K562 (cell line): Measurements from ENCODE around the gene CSNK1D. TPM values are rescaled to one million over a fixed set of nuclear protein-coding genes. Genes with fewer than 3 reads are reported as not detected.

ENCODE experiments used
- ATAC-seq: fragments of 200-7000 bp; cut with Tn5 transposase; 3 replicates; pipeline ENCODE4 v1.9.1; 2020; ENCODE audit warnings: moderate library complexity
- BruUV-seq: library from RNA; stranded (reverse); fragments of 400-500 nt; replicated peaks from 2 replicates; lab custom pipeline; 2021; lab: Mats Ljungman, UMichigan
- CTCF ChIA-PET: fragments of 300-600 bp; formaldehyde crosslinking; extraction: SDS; loops from one replicate; lab custom pipeline; 2021; ENCODE audit warnings: low intra/inter-chr PET ratio; lab: Yijun Ruan, JAX
- POLR2A ChIA-PET: fragments of 300-600, 350-650 bp; sonication (Branson Sonifier 250); formaldehyde crosslinking; extraction: SDS; loops from one replicate; lab custom pipeline; 2021; ENCODE audit warnings: antibody characterized with exemption, inconsistent platforms; lab: Yijun Ruan, JAX
- DNase-seq, 4 experiments: peaks; one replicate each; pipeline versions ENCODE4 v3.0.0 to v3.0.0-alpha.2; 2011 to 2018; ENCODE audit warnings: low spot score in 3 of 4, mixed read lengths in 3 of 4; ENCODE audit errors: extremely low read depth in 1 of 4
- FAIRE-seq: peaks from 2 replicates; lab custom pipeline; 2011; peaks lifted over from hg19 to GRCh38; lab: Jason Lieb, UNC
- H2AFZ ChIP-seq: 2 replicates; pipeline ENCODE4 v1.6.0; 2011; ENCODE audit warnings: low read depth, low read length, control low read depth, inconsistent platforms
- H3K27ac ChIP-seq: fragments of 200-600 bp; 3 replicates; pipeline ENCODE4 v1.8.0; 2011; ENCODE audit warnings: low read depth, mild to moderate bottlenecking, control low read depth, inconsistent platforms, low read length, moderate library complexity, mixed read lengths; ENCODE audit errors: extremely low read depth
- H3K27me3 ChIP-seq, 2 experiments: fragments of 300-600 bp in 1 of 2; 2 replicates in 1 of 2; 3 replicates in 1 of 2; pipeline versions ENCODE4 v1.6.0 to v1.8.0; 2011; ENCODE audit warnings: inconsistent platforms in 2 of 2, low read length in 2 of 2, mild to moderate bottlenecking in 1 of 2, mixed read lengths in 1 of 2, moderate library complexity in 1 of 2; ENCODE audit not compliant: control insufficient read depth in 2 of 2, insufficient read depth in 2 of 2
- H3K36me3 ChIP-seq: fragments of 300-600 bp; 3 replicates; pipeline ENCODE4 v1.8.0; 2011; ENCODE audit warnings: mild to moderate bottlenecking, low read length, inconsistent platforms; ENCODE audit not compliant: control insufficient read depth, insufficient read depth
- H3K4me1 ChIP-seq, 2 experiments: fragments of 200-600 bp in 1 of 2; replicated peaks in 1 of 2; 2 replicates in 1 of 2; 3 replicates in 1 of 2; pipeline versions ENCODE4 v1.5.1 to v1.8.0; 2011; ENCODE audit warnings: inconsistent platforms in 2 of 2, low read length in 2 of 2, mild to moderate bottlenecking in 1 of 2, mixed read lengths in 1 of 2, moderate library complexity in 1 of 2; ENCODE audit not compliant: control insufficient read depth in 2 of 2, insufficient read depth in 2 of 2
- H3K4me2 ChIP-seq: 2 replicates; pipeline ENCODE4 v1.6.1; 2011; ENCODE audit warnings: low read length, control low read depth, inconsistent platforms, mixed read lengths; ENCODE audit not compliant: insufficient read depth
- H3K4me3 ChIP-seq: fragments of 200-600 bp; sonication (generic), shearing (Covaris generic); 2 replicates; pipeline ENCODE4 v1.5.1; 2016; ENCODE audit warnings: control low read depth, inconsistent platforms
- H3K79me2 ChIP-seq: fragments of 200-600 bp; 3 replicates; pipeline ENCODE4 v1.8.0; 2011; ENCODE audit warnings: low read length, inconsistent platforms; ENCODE audit not compliant: control insufficient read depth, insufficient read depth
- H3K9ac ChIP-seq, 2 experiments: 2 replicates each; pipeline versions ENCODE4 v1.6.0 to v1.6.1; 2011; ENCODE audit warnings: low read depth in 2 of 2, low read length in 2 of 2, control low read depth in 1 of 2, inconsistent platforms in 1 of 2, mild to moderate bottlenecking in 1 of 2, mixed read lengths in 1 of 2; ENCODE audit not compliant: insufficient read depth in 1 of 2
- H3K9me1 ChIP-seq: one replicate; pipeline ENCODE4 v1.6.0; 2011; ENCODE audit warnings: inconsistent platforms, mild to moderate bottlenecking, low read length, moderate library complexity; ENCODE audit not compliant: control insufficient read depth, insufficient read depth
- H3K9me3 ChIP-seq: replicated peaks from 2 replicates; pipeline ENCODE4 v1.5.1; 2011; ENCODE audit warnings: low read depth, low read length, inconsistent platforms; ENCODE audit not compliant: control insufficient read depth, insufficient read depth
- H4K20me1 ChIP-seq: replicated peaks from 2 replicates; pipeline ENCODE4 v1.6.1; 2011; ENCODE audit warnings: low read length, inconsistent platforms, mixed read lengths; ENCODE audit not compliant: control insufficient read depth, insufficient read depth
- C11orf30 ChIP-seq: fragments of 450-650 bp; IDR thresholded peaks from 2 replicates; pipeline ENCODE4 v1.6.1; 2016; ENCODE audit warnings: low read depth, mild to moderate bottlenecking
- CTBP1 ChIP-seq: fragments of 450-650 bp; IDR thresholded peaks from 2 replicates; pipeline ENCODE4 v1.6.1; 2016; ENCODE audit warnings: borderline replicate concordance
- ERF ChIP-seq: fragments of 450-650 bp; formaldehyde crosslinking; IDR thresholded peaks from 2 replicates; pipeline ENCODE4 v1.4.0; 2020; ENCODE audit warnings: mild to moderate bottlenecking, mixed read lengths
- FOS ChIP-seq: IDR thresholded peaks from 3 replicates; pipeline ENCODE4 v1.6.1; 2011; ENCODE audit not compliant: insufficient read length; ENCODE audit errors: extremely low read depth
- FOXA3 ChIP-seq, 2 experiments: fragments of 450-650 bp in 1 of 2; sonication (generic) in 1 of 2; formaldehyde crosslinking; IDR thresholded peaks in 1 of 2; conservative IDR thresholded peaks in 1 of 2; 2 replicates each; pipeline versions ENCODE4 v1.4.0 to v1.8.0; 2020 to 2022; ENCODE audit warnings: mild to moderate bottlenecking in 2 of 2, missing genetic modification reagents in 1 of 2
- GABPB1 ChIP-seq: sonication (generic); formaldehyde crosslinking; IDR thresholded peaks from 2 replicates; pipeline ENCODE4 v1.8.0; 2022; ENCODE audit warnings: mild to moderate bottlenecking, missing genetic modification reagents
- NUFIP1 ChIP-seq: fragments of 450-650 bp; IDR thresholded peaks from 2 replicates; pipeline ENCODE4 v1.6.1; 2018; ENCODE audit not compliant: partially characterized antibody
- PHF21A ChIP-seq: fragments of 450-650 bp; IDR thresholded peaks from 2 replicates; pipeline ENCODE4 v1.6.1; 2017; ENCODE audit warnings: low read depth, borderline replicate concordance
- PTRF ChIP-seq: fragments of 450-650 bp; IDR thresholded peaks from 2 replicates; pipeline ENCODE4 v1.6.1; 2016; ENCODE audit warnings: mild to moderate bottlenecking, missing genetic modification characterization, missing compliant biosample characterization
- RCOR1 ChIP-seq, 2 experiments: IDR thresholded peaks; 2 replicates each; pipeline ENCODE4 v1.6.1; 2012; ENCODE audit warnings: low read depth in 2 of 2, low read length in 2 of 2, borderline replicate concordance in 1 of 2, improper control_type of control experiment in 1 of 2
- SMAD4 ChIP-seq: fragments of 250-450 bp; sonication (Bioruptor Pico); conservative IDR thresholded peaks from 2 replicates; pipeline ENCODE4 v1.8.0; 2021; ENCODE audit warnings: inconsistent platforms, mild to moderate bottlenecking, moderate library complexity
- SMARCE1 ChIP-seq: fragments of 450-650 bp; IDR thresholded peaks from 2 replicates; pipeline ENCODE4 v1.7.1; 2016; ENCODE audit warnings: mild to moderate bottlenecking
- TBP ChIP-seq: optimal IDR thresholded peaks from 2 replicates; pipeline ENCODE3; 2011; ENCODE audit warnings: low read depth, low read length, improper control_type of control experiment
- TCF7L2 ChIP-seq: fragments of 150-350 bp; IDR thresholded peaks from 2 replicates; pipeline ENCODE4 v1.6.1; 2016; ENCODE audit warnings: low read depth, mild to moderate bottlenecking, low read length, moderate library complexity
- TEAD1 ChIP-seq, 2 experiments: fragments of 450-650 bp in 1 of 2; sonication (generic) in 1 of 2; formaldehyde crosslinking; IDR thresholded peaks; 2 replicates each; pipeline versions ENCODE4 v1.4.0 to v1.8.0; 2020 to 2022; ENCODE audit warnings: mild to moderate bottlenecking in 2 of 2, missing genetic modification reagents in 1 of 2
- ZBED1 ChIP-seq: IDR thresholded peaks from 2 replicates; pipeline ENCODE4 v1.6.1; 2014
- ZFX ChIP-seq: sonication (generic); formaldehyde crosslinking; IDR thresholded peaks from 2 replicates; pipeline ENCODE4 v1.8.0; 2022; ENCODE audit warnings: mild to moderate bottlenecking, missing genetic modification reagents, moderate library complexity
- WGBS: fragments of 100-300 bp; shearing (Covaris generic); methylation state at CpG from one replicate; pipeline ENCODE4 v1.1.6; 2016; ENCODE audit warnings: low coverage, mixed read lengths; ENCODE audit not compliant: insufficient coverage; ENCODE audit errors: missing lambda C conversion rate; 5-methylcytosine and 5-hydroxymethylcytosine counted together
- in situ Hi-C: fragments of 300-500 bp; cut with MboI; formaldehyde crosslinking; loops from 4 replicates; pipeline ENCODE4 v1.15.0; 2018; ENCODE audit warnings: inconsistent platforms, mixed read lengths
- intact Hi-C: fragments of 100-400 bp; cut with micrococcal nuclease; formaldehyde crosslinking; loops from 2 replicates; pipeline ENCODE4 v1.14.2; 2022
- polyA plus RNA-seq, 8 experiments: library from polyadenylated mRNA; depleted of rRNA in 4 of 8; stranded (reverse) in 5 of 8; unstranded in 3 of 8; fragments of >200 nt; fragmentation: Nextera tagmentation in 2 of 8; fragmentation: Illumina TruSeq in 1 of 8; extraction: Ambion mirVana in 2 of 8; extraction: Trizol in 1 of 8; gene quantifications; 2 replicates each; pipeline versions ENCODE4 v1.2.1 to v1.2.3, GENCODE V29; 2011 to 2014; ENCODE audit warnings: inconsistent platforms in 1 of 8, missing spikeins in 1 of 8
- total RNA-seq, 7 experiments: library from RNA; depleted of rRNA in 6 of 7; stranded (reverse); fragments of >200 nt in 6 of 7; fragmentation: Illumina TruSeq in 2 of 7; extraction: Trizol in 2 of 7; gene quantifications; 2 replicates each; pipeline versions ENCODE4 v1.2.1 to v1.2.3, GENCODE V29; 2011 to 2021; ENCODE audit warnings: low replicate concordance in 1 of 7
- TF ChIP-seq, protein P1 (sequence below): fragments of 450-650 bp; formaldehyde crosslinking; IDR thresholded peaks from 2 replicates; pipeline ENCODE4 v1.4.0; 2022; ENCODE audit warnings: missing genetic modification characterization
- TF ChIP-seq, protein P2 (sequence below): fragments of 250-450 bp; sonication (Bioruptor Pico); IDR thresholded peaks from 2 replicates; pipeline ENCODE4 v1.5.0; 2020; ENCODE audit warnings: mild to moderate bottlenecking

CSNK1D gene
- total and polyA plus RNA-seq, 9 of the 15 experiments (the other 6 are each of a cell fraction or from before 2014, with no cell fraction given): 6.5 to 133 (median 41.3) TPM

DNA sequence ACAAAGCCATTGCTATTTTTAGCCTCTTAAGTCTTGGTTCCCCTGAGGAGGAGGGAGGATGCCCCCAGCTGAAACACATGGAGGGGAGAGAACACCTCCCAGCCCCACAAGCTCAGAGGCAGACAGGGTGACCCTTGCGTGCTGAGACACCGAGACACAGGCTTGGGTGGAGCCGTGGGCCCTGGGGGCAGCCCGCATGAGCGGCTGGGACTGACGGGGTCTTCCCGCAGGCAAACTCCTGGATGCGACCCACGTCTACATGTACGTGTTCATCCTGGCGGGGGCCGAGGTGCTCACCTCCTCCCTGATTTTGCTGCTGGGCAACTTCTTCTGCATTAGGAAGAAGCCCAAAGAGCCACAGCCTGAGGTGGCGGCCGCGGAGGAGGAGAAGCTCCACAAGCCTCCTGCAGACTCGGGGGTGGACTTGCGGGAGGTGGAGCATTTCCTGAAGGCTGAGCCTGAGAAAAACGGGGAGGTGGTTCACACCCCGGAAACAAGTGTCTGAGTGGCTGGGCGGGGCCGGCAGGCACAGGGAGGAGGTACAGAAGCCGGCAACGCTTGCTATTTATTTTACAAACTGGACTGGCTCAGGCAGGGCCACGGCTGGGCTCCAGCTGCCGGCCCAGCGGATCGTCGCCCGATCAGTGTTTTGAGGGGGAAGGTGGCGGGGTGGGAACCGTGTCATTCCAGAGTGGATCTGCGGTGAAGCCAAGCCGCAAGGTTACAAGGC is 34.9 kb downstream of the CSNK1D start:
- peaks cover 66 to 98% of the 10 kb centered on the region in 2 experiments for H3K4me1 ChIP-seq
- peak overlapping the region; percentile 72 for H2AFZ ChIP-seq
- no peaks in the 10 kb centered on the region for H3K27me3 ChIP-seq
- ChIA-PET POLR2A (interaction anchor here (0.7 to 1.5 kb wide), 6 partner anchors 18 to 99 kb away, joined by 3 to 9 read pairs (median 4); no protein-coding TSS in a partner anchor), CTCF (interaction anchor here (0.6 to 1.1 kb wide), 2 partner anchors 83 to 967 kb away, joined by 3 read pairs; no protein-coding TSS in a partner anchor)
- 0 out of 2 replicates have a peak, but pooled peaks cover 2% of the 10 kb centered on the region for H4K20me1 ChIP-seq
- peak; percentile 82 for ATAC-seq
- H3K27ac ChIP-seq: peak overlapping the region; percentile 73
- H3K9me3 ChIP-seq: no peaks in the 10 kb centered on the region
- peaks cover 38% of the 10 kb centered on the region for H3K79me2 ChIP-seq
- intact Hi-C loops (loop anchor here (2.0 to 5.0 kb wide), 3 partner anchors 82 to 176 kb away; no protein-coding TSS in a partner anchor), in situ Hi-C loops (no loop called here)
- peak; percentile 67 to 94 (median 78) for DNase-seq
- H3K36me3 ChIP-seq: peaks cover 25% of the 10 kb centered on the region
- no peaks in the 10 kb centered on the region for H3K9me1 ChIP-seq
- BruUV-seq: no TSS peak
- H3K4me2 ChIP-seq: peak overlapping the region; percentile 83
- peak; percentile 100 for FAIRE-seq
- peak overlapping the region; percentile 30 for H3K4me3 ChIP-seq
- 4% methylated on average over 33 of the region's 33 CpGs for WGBS
- H3K9ac ChIP-seq: peak overlapping the region; percentile 58 to 90
- TF ChIP-seq SMAD4 (CRISPR knock-in tag) (peak; percentile 46; the same call in 1 of the 2 replicates), SMARCE1 (0 out of 2 replicates have a peak, but pooled peaks have one; percentile 12), TEAD1 (CRISPR knock-in tag; IDR thresholded peaks at IDR 0.05) (0 out of 4 replicates have a peak, but pooled peaks of 1 of the 2 experiments have one; percentile 58), CTBP1 (peak; percentile 58; the same call in 1 of the 2 replicates), PHF21A (no peak), ZFX (CRISPR knock-in tag) (peak; percentile 37), C11orf30 (no peak), GABPB1 (CRISPR knock-in tag) (peak; percentile 60; the same call in 1 of the 2 replicates), TBP (peak; percentile 56), NUFIP1 (no peak), RCOR1 (IDR thresholded peaks at IDR 0.05; ENCODE audit: borderline replicate concordance in 1 of 2, low read depth in 2 of 2, low read length in 2 of 2) (peak in 1 of 2 experiments; percentile 46; a peak in 1 of 4 replicates), PTRF (no peak), ERF (no peak), FOXA3 (CRISPR knock-in tag; conservative IDR thresholded peaks at IDR 0.05 in 1 of 2, IDR thresholded peaks at IDR 0.05 in 1 of 2) (0 out of 4 replicates have a peak, but pooled peaks of 1 of the 2 experiments have one; percentile 40), FOS (no peak), ZBED1 (no peak), TCF7L2 (no peak)
- TF ChIP-seq, protein P1, sequence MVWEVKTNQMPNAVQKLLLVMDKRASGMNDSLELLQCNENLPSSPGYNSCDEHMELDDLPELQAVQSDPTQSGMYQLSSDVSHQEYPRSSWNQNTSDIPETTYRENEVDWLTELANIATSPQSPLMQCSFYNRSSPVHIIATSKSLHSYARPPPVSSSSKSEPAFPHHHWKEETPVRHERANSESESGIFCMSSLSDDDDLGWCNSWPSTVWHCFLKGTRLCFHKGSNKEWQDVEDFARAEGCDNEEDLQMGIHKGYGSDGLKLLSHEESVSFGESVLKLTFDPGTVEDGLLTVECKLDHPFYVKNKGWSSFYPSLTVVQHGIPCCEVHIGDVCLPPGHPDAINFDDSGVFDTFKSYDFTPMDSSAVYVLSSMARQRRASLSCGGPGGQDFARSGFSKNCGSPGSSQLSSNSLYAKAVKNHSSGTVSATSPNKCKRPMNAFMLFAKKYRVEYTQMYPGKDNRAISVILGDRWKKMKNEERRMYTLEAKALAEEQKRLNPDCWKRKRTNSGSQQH (CRISPR knock-in tag): 0 out of 2 replicates have a peak, but pooled peaks have one; percentile 17
- TF ChIP-seq, protein P2, sequence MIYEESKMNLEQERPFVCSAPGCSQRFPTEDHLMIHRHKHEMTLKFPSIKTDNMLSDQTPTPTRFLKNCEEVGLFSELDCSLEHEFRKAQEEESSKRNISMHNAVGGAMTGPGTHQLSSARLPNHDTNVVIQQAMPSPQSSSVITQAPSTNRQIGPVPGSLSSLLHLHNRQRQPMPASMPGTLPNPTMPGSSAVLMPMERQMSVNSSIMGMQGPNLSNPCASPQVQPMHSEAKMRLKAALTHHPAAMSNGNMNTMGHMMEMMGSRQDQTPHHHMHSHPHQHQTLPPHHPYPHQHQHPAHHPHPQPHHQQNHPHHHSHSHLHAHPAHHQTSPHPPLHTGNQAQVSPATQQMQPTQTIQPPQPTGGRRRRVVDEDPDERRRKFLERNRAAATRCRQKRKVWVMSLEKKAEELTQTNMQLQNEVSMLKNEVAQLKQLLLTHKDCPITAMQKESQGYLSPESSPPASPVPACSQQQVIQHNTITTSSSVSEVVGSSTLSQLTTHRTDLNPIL (CRISPR knock-in tag): no peak
